Choroid plexus epithelial cell (primary cell): Measurements from ENCODE around the gene PNCK.
"Not testable (repeated sequence)": the region's sequence is repeated elsewhere in the genome, so short reads cannot be mapped to it uniquely, and the experiment has no call there.

Experiments
- DNase-seq: peaks from one replicate; pipeline ENCODE4 v3.0.0-alpha.2; 2010; ENCODE audit warnings: low read depth
- H3K4me3 ChIP-seq: 2 replicates; pipeline ENCODE4 v1.5.1; 2011; ENCODE audit warnings: low read depth, mild to moderate bottlenecking, control low read depth, low read length, moderate library complexity
- TF ChIP-seq, protein P1 (sequence below): conservative IDR thresholded peaks from 2 replicates; pipeline ENCODE4 v1.5.1; 2011; ENCODE audit warnings: low read depth, mild to moderate bottlenecking, control low read depth, inconsistent platforms, low read length, moderate library complexity

The PNCK gene

DNA sequence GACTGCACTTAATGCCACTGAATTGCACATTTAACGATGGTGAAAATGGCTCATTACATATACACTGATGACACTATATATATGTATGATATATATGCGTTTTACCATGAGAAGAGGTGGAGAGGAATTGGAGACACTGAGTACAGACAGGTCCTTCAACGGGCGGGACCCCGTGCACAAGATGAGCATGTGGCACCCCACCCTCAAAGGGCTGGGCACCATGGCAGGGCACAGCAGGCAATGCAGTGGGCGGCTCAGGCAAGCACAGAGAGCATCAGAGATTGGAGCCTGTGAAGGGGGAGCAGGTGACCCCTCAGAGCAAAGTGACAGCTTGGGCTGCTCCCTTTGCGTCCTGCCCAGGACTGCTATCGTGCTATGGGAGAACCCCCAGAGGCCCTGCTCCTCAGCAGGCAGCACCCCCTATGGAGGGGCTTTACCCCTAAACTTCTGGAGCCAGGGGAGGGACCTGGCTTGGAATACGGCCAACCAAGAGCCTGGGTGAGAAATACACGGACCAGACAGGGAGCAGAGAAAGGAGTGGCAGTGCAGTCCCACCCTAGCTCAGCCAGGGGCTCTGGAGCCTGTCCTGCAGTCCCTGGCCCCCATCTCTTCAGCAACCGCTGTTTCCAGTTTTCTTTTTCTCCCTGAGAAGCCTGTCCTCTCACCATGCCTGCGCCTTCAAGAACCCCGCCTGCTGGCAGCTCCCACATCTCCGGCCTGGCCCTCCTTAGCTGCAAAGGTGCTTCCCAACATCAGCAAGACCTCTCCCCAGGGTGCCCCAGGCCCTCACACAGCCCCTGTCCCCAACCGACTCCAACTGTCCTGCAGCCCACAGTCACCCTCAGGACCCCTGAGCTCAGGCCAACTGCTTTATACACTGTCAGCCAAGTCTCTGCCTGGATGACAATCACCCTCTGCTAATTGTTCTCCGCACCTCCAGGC lies 24.6 kb upstream of the PNCK start:
- H3K4me3 ChIP-seq, result no peak overlapping the region
- no peak for DNase-seq
- TF ChIP-seq, protein P1, sequence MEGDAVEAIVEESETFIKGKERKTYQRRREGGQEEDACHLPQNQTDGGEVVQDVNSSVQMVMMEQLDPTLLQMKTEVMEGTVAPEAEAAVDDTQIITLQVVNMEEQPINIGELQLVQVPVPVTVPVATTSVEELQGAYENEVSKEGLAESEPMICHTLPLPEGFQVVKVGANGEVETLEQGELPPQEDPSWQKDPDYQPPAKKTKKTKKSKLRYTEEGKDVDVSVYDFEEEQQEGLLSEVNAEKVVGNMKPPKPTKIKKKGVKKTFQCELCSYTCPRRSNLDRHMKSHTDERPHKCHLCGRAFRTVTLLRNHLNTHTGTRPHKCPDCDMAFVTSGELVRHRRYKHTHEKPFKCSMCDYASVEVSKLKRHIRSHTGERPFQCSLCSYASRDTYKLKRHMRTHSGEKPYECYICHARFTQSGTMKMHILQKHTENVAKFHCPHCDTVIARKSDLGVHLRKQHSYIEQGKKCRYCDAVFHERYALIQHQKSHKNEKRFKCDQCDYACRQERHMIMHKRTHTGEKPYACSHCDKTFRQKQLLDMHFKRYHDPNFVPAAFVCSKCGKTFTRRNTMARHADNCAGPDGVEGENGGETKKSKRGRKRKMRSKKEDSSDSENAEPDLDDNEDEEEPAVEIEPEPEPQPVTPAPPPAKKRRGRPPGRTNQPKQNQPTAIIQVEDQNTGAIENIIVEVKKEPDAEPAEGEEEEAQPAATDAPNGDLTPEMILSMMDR, result no peak

- H3K4me3 ChIP-seq, DNase-seq: not testable (repeated sequence)
Measured at GRCh38 chrX:153696986-153697722, 23.5 kb upstream of the PNCK start.

DNA sequence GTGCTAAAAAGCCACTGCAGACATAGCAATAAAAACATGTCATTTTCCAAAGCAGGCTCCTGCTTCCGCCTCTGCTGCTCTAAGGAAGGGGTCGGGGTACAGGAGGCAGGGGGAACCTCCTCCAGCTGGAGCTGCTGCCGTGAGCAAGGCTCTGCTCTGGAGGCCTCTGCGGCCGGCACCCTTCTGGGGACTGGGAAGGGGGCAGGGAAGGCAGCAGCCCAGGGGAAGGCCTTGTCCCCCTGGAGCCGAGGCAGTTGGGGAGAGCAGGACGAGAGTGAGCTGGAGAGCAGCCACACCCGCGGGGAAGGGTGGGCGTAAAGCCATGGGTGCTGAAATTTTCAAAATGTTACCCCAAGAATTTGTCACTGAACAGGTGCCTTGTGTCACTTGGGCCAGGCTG lies 22.9 kb upstream of the PNCK start:
- H3K4me3 ChIP-seq, result not testable (repeated sequence)

GRCh38 chrX:153696100-153696499 lies 22.5 kb upstream of the PNCK start:
- no peak overlapping the region for H3K4me3 ChIP-seq
- no peak for DNase-seq
- TF ChIP-seq, protein P1, result no peak

More for the DNA sequence above, 22.9 kb upstream of the PNCK start:
- not testable (repeated sequence) for DNase-seq

DNA sequence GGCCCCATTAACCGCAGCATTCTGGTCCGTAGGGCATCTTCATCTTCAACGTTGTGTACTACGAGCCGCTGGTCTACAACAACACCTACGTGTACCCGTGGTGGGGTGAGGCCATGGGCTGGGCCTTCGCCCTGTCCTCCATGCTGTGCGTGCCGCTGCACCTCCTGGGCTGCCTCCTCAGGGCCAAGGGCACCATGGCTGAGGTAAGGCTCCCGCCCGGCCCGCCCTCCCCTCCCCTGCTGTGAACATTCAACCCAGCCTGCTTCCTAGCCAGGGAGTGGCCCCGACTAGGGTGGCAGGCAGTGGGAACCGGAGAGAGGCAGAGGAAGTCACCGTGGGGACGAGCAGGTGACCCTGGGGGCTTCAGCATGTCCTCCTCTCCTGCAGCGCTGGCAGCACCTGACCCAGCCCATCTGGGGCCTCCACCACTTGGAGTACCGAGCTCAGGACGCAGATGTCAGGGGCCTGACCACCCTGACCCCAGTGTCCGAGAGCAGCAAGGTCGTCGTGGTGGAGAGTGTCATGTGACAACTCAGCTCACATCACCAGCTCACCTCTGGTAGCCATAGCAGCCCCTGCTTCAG lies 21.2 kb upstream of the PNCK start:
- no peak for DNase-seq
- no peak overlapping the region for H3K4me3 ChIP-seq
- TF ChIP-seq, protein P1, result no peak

- H3K4me3 ChIP-seq, DNase-seq: not testable (repeated sequence)
Measured at GRCh38 chrX:153694256-153694655, 20.6 kb upstream of the PNCK start.

DNA sequence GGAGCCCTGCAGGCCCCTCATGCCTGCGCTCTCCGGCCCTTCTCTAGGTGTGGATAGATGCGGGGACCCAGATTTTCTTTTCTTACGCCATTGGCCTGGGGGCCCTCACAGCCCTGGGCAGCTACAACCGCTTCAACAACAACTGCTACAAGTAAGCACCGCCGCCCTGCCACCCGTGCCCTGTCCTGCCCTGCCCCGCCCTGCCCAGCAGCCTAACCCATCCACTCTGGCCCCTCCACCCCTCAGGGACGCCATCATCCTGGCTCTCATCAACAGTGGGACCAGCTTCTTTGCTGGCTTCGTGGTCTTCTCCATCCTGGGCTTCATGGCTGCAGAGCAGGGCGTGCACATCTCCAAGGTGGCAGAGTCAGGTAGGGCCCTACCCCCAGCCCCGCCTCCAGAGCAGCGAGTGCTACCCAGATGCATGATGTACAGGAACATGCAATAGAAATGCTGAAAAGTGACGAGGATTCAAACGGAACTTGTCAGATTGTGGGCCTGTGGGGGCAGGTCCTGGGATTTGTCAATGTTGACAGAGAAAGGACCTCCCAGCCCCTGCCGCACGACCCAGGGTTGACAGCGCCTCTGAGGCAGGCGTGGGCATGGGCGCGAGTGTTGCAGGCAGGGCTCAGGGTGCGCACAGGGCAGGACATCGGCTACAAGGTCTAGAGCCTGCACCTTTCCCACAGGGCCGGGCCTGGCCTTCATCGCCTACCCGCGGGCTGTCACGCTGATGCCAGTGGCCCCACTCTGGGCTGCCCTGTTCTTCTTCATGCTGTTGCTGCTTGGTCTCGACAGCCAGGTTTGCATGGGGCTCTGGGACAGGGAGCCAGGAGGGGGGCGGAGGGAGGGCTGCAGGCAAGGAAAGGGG lies 19.8 kb upstream of the PNCK start:
- no peak for DNase-seq
- TF ChIP-seq, protein P1, result no peak
- H3K4me3 ChIP-seq, result no peak overlapping the region
